HEK293T (cell line): Measurements from ENCODE around the gene TBCK.

ENCODE experiments used
- BHLHE40 ChIP-seq: fragments of 450-650 bp; IDR thresholded peaks from 2 replicates; pipeline ENCODE4 v1.6.1; 2016; ENCODE audit warnings: mild to moderate bottlenecking, moderate library complexity, borderline replicate concordance
- CTBP1 ChIP-seq: fragments of 450-650 bp; IDR thresholded peaks from 2 replicates; pipeline ENCODE4 v1.6.1; 2016; ENCODE audit warnings: borderline replicate concordance
- ELF4 ChIP-seq: fragments of 450-650 bp; IDR thresholded peaks from 2 replicates; pipeline ENCODE4 v1.6.1; 2017; ENCODE audit warnings: antibody characterized with exemption
- LEF1 ChIP-seq: fragments of 450-650 bp; IDR thresholded peaks from 2 replicates; pipeline ENCODE4 v1.6.1; 2017; ENCODE audit warnings: mild to moderate bottlenecking, borderline replicate concordance
- TARDBP ChIP-seq: fragments of 450-650 bp; IDR thresholded peaks from 2 replicates; pipeline ENCODE4 v1.6.1; 2016

GRCh38 chr4:106266201-106266600 lies 49.8 kb downstream of the TBCK start:
- TF ChIP-seq CTBP1 (no peak), BHLHE40 (no peak), TARDBP (no peak), LEF1 (no peak), ELF4 (no peak)
